Body of pancreas (tissue), 4 donors: ENCODE results near the gene LGALS16.

Source experiments
- POLR2A ChIP-seq, 3 donors: fragments of 450-650 bp; IDR thresholded peaks; one replicate each; pipeline ENCODE4 v1.6.1; 2016; ENCODE audit warnings: antibody characterized with exemption in 3 of 3, mild to moderate bottlenecking in 2 of 3
- TF ChIP-seq, protein P1 (sequence below), 7 experiments: fragments of 450-650 bp in 4 of 7; fragments of 200-600 bp in 3 of 7; sonication (generic) in 3 of 7; IDR thresholded peaks; one replicate each; pipeline ENCODE4 v1.5.1; 2016 to 2019; ENCODE audit warnings: antibody characterized with exemption in 7 of 7

DNA sequence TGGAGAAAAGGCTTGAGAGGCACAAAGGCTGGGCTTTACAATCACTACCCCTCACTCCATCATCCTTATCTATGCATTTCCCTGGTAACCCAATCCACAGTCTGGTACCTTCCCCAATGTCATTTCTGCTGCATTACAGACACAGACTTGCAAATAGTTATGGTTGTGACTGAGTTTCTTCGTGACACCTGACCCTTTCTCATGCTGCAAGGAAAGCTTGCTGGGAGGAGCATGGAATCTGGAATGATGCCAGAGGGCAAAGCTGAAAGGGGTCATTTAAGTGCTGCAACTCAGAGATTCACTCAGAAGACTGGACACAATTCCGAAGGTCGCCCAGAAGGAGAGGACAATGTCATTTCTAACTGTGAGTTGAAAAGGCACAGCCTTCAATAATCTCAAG, at the start of gene LGALS16:
- TF ChIP-seq, protein P1, sequence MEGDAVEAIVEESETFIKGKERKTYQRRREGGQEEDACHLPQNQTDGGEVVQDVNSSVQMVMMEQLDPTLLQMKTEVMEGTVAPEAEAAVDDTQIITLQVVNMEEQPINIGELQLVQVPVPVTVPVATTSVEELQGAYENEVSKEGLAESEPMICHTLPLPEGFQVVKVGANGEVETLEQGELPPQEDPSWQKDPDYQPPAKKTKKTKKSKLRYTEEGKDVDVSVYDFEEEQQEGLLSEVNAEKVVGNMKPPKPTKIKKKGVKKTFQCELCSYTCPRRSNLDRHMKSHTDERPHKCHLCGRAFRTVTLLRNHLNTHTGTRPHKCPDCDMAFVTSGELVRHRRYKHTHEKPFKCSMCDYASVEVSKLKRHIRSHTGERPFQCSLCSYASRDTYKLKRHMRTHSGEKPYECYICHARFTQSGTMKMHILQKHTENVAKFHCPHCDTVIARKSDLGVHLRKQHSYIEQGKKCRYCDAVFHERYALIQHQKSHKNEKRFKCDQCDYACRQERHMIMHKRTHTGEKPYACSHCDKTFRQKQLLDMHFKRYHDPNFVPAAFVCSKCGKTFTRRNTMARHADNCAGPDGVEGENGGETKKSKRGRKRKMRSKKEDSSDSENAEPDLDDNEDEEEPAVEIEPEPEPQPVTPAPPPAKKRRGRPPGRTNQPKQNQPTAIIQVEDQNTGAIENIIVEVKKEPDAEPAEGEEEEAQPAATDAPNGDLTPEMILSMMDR (IDR thresholded peaks at IDR 0.05): no peak
- no peak for TF ChIP-seq POLR2A (IDR thresholded peaks at IDR 0.05)
